ENCODE data around the gene CXCR6. TPM values are rescaled to one million over a fixed set of nuclear protein-coding genes. Genes with fewer than 3 reads are reported as not detected.

Gene CXCR6
- total and polyA plus RNA-seq, 2 of the 13 experiments (the other 11 are each of a cell fraction or from before 2014, with no cell fraction given), result not detected

- in situ Hi-C loops (cut with HindIII; ENCODE audit: extremely low pct_ligation_motif_present, low pct_unique_long_range_greater_than_20kb) (no loop called here), intact Hi-C loops (cut with micrococcal nuclease; ENCODE audit: unreplicated experiment) (no loop called here)
- TF ChIP-seq ZNF256 (CRISPR knock-in tag; conservative IDR thresholded peaks at IDR 0.05) (no peak), ZBTB42 (CRISPR knock-in tag; IDR thresholded peaks at IDR 0.05) (no peak), NCOA5 (CRISPR knock-in tag; IDR thresholded peaks at IDR 0.05) (no peak), ZNF225 (CRISPR knock-in tag; IDR thresholded peaks at IDR 0.05) (no peak), FOXP4 (CRISPR knock-in tag; IDR thresholded peaks at IDR 0.05) (no peak), LRRFIP1 (CRISPR knock-in tag; conservative IDR thresholded peaks at IDR 0.05) (no peak), SRF (IDR thresholded peaks at IDR 0.05; ENCODE audit: low read depth, low read length) (no peak), PCBP1 (IDR thresholded peaks at IDR 0.05; ENCODE audit: borderline replicate concordance, low read depth, low read length) (no peak), KDM3A (CRISPR knock-in tag; IDR thresholded peaks at IDR 0.05; ENCODE audit: low read depth) (no peak), SMC3 (IDR thresholded peaks at IDR 0.05; ENCODE audit: low read length) (no peak), ZNF143 (CRISPR knock-in tag; IDR thresholded peaks at IDR 0.05) (no peak), CENPBD1 (CRISPR knock-in tag; IDR thresholded peaks at IDR 0.05; ENCODE audit: borderline replicate concordance, low read depth) (no peak), ZNF597 (CRISPR knock-in tag; IDR thresholded peaks at IDR 0.05) (no peak)
- no peak for FAIRE-seq
- Histone ChIP-seq H3K4me2 (ENCODE audit: low read depth, low read length) (no peak overlapping the region), H3K4me3 (replicated peaks in 1 of 3; ENCODE audit: insufficient read depth in 1 of 3, low read depth in 2 of 3, low read length in 3 of 3) (no peak overlapping the region), H3K27me3 (ENCODE audit: control insufficient read depth in 1 of 2, insufficient read depth in 2 of 2, low read length in 2 of 2) (no peaks in the 10 kb centered on the region), H3K9me3 (ENCODE audit: low read length) (no peaks in the 10 kb centered on the region), H3K4me1 (ENCODE audit: insufficient read depth, low read length) (no peaks in the 10 kb centered on the region), H3K36me3 (replicated peaks in 1 of 2; ENCODE audit: control insufficient read depth in 1 of 2, insufficient read depth in 2 of 2, low read length in 2 of 2) (peaks cover 50 to 98% of the 10 kb centered on the region in 2 experiments), H3K9ac (ENCODE audit: insufficient read depth, low read depth, low read length) (no peak overlapping the region), H3K79me2 (ENCODE audit: insufficient read depth, low read length) (no peaks in the 10 kb centered on the region), H3K27ac (ENCODE audit: extremely low read length, insufficient read depth, low read length) (no peak overlapping the region), H2AFZ (ENCODE audit: low read length) (no peak overlapping the region), H4K20me1 (ENCODE audit: insufficient read depth, low read length) (no peaks in the 10 kb centered on the region)
- ChIA-PET CTCF (ENCODE audit: low intra/inter-chr PET ratio, low total read pairs) (no interaction called here), POLR2A (no interaction called here)
- ATAC-seq, result no peak
- WGBS (ENCODE audit: low lambda C conversion rate), result 97% methylated on average over 4 of the region's 6 CpGs
- no peak for DNase-seq (ENCODE audit: low spot score)
- BruUV-seq (replicated peaks), result no TSS peak
Measured at GRCh38 chr3:45950686-45951600, 7.7 kb downstream of the CXCR6 start.
